ENCODE data around the gene SNX9.

The SNX9 gene

DNA sequence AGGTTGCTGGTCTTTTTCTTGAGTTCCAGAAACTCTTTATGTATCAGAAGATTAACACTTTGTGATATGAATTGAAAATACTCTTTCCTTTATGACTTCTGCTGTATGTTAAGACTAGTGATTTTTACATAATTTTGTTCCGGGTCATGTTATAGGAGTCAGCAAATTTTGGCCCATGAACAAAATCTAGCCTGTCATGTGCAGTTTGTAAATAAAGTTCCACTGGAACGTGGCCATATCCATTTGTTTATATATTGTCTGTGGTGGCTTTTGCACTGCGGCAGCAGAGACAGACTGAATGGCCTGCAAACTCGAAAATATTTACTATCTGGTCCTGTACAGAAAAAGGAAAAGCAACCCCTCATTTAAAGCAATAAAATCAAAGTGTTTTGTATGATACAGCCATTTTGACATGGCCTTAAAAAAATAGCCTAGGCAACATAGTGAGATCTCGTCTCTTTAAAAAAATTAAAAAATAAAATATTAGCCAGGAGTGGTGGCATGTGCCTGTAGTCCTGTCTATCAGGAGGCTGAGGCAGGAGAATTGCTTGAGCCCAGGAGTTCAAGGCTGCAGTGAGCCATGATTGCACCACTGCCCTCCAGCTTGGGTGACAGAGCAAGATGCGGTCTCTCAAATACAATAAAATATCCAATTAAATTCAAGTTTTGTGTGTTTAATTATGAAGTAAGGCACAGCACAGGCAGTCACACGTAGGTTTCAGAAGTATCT, 36.9 kb downstream of the SNX9 start:
- no peak for DNase-seq

DNA sequence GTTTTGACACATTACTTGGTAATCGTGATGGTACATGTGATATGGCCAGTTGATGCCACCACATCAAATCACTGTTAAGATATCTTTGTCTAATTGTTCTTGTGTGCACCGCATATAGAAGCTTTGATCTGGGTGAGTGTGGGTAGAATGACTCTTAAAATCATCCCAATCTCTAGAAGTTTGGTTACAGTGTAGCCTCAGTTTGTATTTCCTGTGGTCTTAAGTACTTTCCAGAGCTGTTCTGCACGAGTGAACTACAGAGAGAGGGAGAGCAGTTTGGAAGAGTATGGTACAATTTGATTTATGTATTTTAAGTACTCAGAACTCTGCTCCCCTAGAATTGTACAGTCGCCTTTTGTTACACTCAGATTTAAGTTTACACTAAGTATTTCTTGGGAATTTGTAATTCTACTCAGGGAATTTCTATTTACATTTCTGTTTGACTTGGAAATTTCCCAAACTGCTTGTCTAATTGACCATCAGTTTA, 37.5 kb downstream of the SNX9 start:
- DNase-seq = no peak

DNA sequence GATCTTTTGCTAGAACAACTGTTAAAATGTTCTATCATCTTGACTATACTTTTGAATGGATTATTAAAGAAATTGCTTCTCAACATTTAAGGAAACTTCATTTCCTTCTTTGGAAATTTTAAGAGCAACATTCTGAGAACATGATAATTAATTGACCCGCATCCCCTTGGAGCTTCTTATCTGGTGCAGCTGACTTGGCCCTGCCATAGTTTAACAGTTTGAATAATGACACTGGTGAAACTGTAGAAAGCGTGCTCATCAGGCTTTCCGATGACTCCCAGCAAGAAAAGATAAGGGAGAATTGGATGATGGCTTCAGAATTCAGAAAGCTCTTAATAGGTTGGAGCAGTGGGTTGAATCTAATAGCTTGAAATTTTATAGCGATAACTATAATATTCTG, 38.1 kb downstream of the SNX9 start:
- DNase-seq = no peak

DNA sequence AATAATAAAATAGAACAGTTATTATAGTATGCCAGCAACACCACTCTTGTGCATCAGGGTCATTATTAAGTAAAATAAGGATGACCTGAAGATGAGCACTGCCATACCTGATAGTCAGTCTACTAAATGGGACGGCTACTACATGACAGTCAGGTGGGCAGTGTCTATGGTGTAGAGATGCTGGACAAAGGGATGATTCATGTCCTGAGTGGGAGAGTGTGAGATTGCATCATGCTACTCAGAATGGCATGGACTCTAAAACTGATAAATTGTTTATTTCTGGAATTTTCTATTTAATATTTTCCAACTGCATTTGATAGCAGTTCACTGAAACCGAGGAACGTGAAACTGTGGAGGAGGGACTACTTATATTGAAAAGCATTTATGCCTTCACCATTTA, 38.8 kb downstream of the SNX9 start:
- no peak for DNase-seq

DNA sequence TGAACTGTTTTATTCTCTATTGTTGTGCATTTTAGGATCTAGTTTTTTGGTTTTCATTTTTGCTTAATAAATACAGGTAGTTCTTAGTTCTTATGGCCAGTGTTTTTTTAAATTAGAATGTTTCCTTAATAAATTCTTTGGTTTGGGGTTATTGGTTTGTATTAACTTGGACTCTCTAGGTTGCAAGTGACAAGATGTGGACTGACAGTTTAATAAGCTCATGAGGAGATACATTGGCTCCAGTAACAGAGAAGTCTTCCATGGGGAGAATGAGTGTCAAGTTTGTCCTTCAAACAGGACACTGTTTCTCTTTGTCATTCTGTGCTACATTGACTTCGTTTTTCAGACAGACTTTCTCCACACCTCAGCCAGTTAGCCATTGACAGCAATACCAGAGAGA, 39.7 kb downstream of the SNX9 start:
- no peak for DNase-seq

DNA sequence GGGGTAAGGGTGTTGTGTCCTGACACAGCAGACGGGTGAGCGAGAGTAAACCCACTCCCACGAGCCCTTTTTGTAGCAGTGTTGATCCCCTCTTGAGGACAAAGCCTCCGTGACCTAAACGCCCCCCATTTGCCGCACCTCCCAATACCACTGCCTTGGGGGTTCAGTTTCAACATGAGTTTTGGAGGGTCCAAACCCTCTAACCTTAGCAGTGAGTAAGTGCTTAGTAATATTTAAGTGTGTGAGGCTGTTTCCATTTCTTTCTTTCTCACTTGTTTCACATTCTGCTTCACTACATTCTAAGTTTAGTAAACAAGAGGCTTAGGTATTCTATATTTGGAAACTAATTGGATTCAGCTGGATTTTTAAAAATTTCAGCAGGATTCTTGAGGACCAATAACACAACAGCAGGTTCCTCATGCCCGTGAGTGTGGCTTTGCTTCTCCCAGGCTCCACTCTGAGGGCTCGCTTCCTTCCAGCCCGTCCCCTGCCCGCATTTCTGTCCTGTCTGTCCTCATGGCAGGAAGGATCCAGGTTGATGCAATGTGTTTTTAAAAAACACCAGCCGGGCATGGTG, 41.2 kb downstream of the SNX9 start:
- DNase-seq = no peak

DNA sequence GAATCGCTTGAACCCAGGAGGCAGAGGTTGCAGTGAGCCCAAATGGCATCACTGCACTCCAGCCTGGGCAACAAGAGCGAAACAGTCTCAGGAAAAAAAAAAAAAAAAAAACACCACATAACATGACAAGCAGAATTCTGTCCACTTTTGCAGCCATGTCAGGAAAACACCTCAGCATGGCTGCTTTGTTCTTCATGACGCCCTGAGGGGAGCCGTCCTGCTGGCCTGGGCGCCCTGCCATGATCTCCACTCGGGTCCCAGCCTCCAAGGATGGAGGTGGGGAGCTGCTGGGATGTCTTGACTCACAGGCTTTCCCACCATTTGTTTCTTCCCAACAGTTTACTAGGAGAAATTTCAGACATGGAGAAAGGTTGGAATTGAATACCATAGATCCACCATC, 42.2 kb downstream of the SNX9 start:
- no peak for DNase-seq

DNA sequence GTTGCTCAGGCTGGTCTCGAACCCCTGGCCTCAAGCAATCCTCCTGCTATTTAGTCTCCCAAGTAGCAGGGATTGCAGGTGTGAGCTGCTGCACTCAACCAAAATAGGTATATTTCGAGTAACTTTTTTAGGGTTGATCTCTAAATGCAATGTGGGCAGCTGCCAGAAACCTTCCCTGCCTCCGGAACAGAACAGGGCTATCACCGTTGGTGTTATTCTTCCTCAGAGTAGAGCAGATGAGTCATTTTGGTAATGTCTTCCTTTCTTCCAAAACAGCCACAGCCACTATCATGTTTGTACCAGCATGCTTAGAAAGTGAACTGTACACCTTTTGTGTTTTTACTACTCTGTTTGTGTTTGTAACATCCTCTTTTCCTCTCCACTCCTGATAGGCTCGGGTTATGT, 44.1 kb downstream of the SNX9 start:
- DNase-seq = no peak

DNA sequence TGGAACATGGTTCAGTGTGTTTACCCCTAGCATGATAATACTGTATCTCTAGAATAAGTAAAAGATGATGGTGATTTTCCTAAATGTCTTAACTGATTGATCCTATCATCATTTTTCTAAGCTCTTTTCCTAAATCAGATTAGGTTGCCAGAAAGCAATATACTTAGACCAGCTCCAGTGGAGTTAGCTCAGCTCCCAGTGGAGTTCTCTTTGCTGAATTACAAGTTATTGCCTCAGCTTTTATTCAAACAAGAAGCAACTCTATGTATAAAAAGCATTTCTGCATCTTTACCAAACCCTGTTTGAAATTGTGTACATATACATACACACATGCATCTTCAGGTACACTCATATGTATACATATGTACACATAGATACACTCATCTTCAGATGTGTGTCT, 44.9 kb downstream of the SNX9 start:
- no peak for DNase-seq

DNA sequence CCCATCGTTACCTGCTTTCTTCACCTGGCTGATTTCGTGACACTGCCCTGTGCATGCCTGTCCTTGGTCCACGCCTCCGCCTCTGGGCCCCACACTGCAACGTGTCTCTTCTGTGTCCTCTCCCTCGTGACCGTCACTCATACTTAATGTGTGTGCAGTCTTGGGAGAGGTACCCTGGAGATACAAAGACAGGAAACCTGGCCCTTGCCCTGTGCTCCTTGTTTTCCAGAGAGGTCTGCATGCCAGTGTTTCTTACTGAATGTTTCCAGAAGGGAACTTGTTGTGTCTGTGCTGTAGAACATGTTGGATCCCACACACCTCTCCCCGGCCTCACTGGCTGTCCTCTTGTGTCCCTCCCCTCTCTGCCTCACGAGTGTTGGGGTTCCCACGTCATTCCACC, 45.8 kb downstream of the SNX9 start:
- DNase-seq = no peak

DNA sequence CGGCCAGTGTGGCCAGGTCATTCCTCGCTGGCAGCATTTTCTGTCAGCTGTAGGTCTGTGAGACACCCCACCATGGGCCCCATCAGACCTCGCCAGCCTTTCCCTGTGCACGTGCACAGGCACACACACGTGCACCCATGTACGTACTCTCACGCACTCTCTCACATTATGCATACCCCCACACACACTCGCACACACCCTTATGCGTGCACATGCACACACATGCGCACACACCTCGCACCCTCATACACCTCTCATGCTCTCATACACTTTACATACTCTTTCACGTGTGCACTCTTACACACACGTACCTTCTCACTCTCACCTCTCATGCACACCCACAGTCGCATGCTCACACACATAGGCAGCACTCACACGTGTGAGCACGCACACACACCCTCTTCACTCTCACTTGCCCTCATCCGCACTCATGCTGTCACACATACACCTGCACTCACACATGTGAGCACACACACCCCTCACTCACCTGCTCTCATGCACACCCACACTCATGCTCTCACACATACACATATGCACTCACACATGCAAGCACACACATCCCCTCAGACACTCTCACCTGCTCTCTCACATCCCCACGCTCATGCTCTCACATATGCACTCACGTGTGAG, 46.7 kb downstream of the SNX9 start:
- DNase-seq = no peak

DNA sequence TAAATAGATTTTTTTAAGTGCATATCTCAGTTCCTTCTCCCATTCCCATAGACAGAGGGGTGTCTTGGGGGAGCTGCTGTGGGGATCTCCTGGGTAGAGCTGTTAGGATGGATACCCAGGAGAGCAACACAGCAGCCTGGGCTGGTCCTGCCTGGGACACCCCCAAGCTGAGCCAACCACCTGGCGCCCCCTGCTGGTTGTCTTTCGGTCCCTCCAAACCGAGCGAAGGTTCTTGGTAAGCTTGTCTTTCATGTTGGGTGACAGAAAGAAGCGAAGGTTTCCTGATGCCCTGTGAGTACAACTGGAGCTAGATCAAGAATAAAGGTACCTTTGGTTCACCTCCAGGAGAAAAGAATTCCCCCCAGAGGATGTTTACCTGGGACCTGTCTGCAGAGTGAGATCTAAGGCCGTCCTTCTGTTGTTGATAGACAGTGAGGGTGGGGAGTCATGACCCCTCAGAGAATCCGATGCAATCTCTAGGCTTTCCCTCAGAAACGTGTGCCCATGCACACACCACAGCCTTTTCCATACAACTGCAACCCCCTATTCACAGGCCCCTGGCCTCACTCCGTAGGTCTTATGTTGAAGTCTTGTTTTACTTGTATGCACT, 50.8 kb downstream of the SNX9 start:
- peak in 9 of 14 donors; percentile 30 to 70 (median 54) for DNase-seq

DNA sequence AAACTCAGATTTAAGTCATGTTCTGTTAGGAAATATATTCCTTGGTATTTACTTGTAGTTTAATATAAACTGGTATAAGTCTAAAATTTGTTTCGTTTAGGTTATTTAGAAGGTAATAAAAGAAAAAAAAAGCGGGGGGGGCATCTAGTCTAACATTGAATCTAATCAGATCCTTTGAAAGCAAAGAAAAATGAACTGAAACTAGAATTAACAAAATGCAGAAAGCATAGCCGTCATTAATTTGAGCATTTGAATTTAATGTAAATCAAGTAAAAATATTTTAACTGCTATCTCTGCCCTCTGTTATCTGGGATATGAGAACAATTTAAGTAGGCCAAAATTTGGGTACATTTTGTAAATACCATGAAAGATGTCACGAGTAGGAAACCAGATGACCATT, 54.1 kb downstream of the SNX9 start:
- no peak for DNase-seq

DNA sequence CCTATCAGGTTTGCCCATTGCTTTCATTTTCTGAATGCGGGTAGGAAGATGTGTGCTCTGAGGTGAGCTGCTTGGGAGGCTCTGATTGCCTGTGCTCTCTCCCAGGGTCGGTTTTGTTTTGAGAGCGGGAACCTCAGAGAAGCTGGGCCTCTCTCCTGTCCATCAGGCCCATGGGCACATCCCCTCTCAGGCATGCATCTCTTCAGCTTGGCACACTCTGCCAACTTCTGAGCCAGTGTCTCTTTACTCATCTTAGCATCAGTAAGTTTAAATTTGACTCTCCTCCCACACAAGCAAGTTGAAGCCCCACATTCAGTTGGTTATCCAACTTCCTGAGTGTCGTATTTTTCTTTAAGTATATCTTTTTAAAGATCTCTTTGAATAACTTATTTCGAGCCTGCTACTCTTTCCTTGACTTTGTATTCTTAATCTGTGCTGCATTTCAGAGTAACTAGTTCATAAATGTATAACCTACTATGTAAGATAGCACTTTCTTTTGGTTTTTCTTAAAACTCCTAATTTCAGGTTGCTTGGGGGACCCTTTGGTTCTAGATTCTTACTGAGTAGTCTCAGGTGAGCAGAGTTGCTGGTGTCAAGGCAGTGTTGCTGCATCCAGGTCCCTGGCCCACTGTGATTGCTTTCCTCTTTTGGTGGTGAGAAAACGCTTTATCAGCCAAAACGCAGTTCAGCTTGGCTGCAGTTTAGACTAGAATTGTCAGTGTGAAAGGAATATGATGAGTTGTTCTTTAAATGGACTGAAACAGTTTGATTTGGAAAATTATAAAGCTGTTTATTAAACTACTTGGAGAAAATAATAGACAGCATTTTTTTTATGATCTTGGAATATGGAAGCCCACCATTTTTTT, 54.8 kb downstream of the SNX9 start:
- no peak for DNase-seq

DNA sequence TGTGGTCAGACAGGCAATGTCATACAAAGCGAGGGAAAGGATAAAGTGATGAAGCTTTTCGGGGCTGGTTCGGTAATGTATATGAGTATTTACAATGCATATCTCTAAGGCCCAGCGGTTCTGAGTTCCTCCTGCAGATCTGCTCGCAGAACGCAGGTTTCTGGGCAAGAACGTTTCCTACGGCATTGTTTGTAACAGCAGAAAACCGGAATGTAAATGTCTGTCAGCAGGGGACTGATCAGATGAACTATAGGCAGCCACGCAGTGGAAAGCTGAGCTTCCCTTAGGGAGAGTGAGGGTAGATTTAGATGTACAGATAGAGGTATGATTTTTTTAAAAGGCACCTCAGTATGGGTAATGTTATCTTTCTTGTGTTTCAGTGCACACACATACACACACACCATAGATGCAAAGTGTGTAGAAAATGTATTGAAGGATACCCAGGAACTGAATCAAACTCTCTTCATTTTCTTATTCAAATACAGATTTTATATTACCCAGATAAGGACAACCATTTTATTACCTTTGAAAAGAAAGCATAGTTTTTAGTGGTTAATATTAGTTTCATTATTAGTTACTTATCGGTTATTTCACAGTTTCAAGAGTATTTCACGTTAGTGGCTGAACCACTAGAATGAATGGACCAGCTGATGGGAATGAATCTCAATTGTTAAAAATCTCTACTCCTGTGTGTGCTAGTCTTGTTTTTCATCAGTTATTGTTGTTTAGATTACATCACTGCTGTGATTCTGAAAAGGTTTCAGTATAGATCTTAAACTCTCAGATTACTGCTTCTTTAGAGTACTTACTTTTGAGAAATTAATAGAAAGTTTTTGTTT, 56.2 kb downstream of the SNX9 start:
- no peak for DNase-seq

DNA sequence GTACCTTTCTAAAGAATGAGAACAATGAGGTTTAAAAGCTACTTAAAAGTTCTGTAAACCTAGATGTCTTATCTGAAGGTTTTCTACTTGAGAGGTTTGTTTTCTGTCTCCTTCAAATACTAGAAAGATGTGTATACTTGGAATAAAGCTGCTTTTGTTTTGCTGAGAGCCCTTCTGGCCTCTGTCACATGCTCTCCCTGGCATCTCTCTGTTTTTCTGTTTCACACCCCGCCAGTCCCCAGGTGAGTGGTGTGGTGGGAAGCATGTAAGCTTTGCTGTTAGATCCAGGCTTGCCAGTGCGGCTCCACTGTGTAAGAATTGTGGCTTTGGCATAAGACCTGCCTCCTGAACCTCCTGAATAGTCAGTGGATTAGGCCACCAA, 56.8 kb downstream of the SNX9 start:
- peak in 10 of 14 donors; percentile 14 to 50 (median 34) for DNase-seq

DNA sequence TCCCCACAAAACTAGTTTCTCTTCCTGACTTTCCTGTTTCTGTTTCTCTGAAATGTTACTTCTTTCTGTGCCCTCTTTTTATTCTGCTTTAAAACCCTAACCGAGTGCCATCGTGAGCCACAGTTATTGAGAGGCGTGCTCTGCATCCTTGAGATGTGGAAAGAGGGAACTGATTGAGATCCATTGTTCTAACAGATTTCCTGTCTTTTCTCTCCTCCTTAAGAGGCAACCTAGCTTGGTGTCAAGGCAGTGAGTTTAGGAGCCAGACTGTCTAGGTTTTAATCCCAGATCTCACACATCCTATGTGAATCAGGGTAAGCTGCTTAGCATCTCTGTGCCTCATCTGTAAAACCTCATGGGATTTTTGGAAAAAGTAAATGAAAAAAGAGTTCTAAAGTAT, 57.5 kb downstream of the SNX9 start:
- no peak for DNase-seq

DNA sequence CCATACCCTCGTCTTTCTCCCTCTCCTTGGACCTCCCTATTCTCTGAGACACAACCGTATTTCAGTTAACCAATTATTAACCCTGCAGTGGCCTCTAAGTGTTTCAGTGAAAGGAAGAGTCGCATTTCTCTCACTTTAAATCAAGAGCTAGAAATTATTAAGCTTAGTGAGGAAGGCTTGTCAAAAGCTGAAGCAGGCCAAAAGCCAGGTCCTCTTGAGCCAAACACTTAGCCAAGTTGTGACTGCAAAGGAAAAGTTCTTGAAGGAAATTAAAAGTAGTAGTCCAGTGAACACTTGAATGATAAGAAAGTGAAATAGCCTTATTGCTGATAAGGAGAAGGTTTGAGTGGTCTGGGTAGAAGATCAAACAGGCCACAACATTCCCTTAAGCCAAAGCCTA, 58.3 kb downstream of the SNX9 start:
- DNase-seq = no peak

DNA sequence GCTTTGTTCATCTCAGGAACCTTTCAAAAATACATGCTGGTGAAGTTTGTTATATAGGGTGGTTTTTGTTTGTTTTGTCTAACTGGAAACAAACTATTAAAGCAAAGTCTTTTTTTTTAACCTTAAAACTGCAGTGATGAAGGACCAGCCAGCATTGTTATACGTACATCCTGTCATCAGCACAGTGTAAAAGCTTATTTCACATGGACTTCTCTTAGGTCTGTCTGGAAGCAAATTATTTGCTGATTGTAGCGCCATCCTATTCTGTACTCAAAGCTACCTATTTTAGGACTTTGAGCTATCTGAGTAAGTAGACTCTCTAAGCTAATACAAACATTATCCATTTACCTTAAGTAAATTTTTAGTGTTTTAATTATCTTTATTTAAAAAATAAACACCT, 61.7 kb downstream of the SNX9 start:
- DNase-seq = no peak

DNA sequence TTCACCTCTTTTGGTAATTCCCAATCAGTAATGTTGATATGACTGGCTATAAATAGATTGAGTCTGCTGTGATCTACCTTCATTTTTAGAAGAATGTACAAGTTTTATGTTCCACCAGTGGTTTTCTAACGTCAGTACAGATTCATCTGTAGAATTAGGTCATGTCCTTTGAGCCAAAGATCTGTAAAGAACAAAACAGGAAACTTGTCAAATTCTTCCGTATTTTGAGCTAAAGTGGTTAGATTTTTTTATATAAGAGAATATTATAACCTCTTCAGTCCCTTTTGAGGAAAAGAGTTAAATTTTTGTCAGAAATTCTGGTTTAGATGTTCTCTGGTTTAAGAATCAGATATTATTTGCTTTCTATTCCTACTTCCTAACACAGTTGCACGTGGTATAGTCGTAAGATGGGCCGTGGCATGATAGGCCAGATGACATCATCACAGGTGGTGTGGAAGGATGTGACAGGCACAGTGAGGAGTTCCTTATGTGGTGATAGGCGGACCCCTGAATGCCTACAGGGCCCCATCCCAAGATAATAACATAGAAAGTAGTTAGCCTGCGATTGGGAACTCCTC, 62.3 kb downstream of the SNX9 start:
- DNase-seq = no peak

DNA sequence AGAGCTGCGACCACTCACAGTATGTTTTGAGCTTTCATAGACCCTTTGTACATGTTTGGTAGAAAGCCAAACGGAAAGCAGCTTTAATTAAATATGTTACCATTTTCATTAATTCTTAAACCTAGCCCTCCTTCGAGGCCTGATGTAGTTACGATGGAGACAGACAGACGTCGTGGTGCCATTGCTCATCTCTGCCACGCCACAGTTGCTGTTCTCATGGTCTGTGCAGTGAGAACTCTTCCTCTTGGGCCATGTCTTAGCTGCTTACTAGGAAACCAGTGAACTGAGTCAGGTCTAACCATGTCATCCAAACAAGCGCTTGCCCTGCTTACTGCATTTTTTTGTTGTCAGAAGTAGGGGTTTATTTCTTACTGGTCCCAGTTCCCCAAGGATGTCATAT, 62.8 kb downstream of the SNX9 start:
- no peak for DNase-seq
